ENCODE data around the gene FAM234B.

Gene FAM234B

DNA sequence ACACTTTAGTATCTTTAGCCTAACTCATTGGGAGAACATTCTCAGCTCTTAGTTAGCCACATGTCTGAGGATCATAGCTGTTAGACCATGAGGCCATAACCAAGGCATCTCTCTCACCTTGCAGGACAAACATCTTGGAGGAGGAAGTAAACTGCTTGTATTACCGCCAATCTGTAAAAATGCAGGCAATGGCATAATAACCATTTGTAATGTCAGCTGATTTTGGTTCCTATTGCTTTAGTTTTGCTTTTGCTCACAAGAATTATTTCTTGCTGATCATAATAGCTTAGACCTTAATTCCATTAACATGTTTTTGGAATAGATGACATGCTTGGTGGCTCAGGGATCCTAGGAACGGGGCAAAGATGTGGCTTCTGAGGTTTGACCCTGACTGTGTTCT lies 75.6 kb downstream of the FAM234B start:
- DNase-seq: no peak

DNA sequence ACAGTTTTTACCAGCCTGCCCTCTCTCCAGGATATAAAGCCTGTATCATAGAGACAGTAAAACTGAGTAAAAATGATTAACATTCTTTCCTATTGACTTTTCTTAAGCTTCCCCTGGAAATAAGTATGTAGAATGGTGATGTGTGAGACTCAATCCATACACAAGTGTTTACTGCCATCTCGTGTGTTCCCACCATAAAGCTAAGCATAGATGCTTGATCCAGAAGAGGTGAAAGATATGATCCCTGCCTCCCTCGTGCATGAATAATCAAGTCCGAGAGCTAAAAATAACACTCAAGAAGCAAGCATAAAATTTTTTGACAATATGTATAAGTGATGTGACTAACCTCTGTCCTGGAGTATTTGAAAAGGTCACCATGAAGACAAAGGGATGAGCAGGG lies 76.2 kb downstream of the FAM234B start:
- no peak for DNase-seq

DNA sequence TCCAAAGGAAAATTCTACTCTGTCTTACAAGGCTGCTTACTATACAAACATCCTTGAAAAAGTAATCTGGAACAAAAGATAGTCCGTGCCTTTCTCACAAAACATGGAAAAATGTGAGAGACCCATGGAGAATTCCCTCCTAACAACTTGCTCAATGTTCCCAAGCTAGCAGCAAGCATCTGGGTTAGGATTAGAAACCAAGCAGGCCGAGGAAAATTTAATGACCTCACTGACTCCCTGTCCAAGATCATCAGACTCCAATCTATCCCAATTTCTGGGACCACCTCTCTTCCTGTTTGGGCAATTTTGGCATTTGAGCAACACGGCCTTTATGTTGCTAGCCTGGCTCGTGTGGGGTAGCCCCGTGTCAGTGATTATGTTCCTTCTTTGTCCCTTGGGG lies 77.4 kb downstream of the FAM234B start:
- DNase-seq: no peak

DNA sequence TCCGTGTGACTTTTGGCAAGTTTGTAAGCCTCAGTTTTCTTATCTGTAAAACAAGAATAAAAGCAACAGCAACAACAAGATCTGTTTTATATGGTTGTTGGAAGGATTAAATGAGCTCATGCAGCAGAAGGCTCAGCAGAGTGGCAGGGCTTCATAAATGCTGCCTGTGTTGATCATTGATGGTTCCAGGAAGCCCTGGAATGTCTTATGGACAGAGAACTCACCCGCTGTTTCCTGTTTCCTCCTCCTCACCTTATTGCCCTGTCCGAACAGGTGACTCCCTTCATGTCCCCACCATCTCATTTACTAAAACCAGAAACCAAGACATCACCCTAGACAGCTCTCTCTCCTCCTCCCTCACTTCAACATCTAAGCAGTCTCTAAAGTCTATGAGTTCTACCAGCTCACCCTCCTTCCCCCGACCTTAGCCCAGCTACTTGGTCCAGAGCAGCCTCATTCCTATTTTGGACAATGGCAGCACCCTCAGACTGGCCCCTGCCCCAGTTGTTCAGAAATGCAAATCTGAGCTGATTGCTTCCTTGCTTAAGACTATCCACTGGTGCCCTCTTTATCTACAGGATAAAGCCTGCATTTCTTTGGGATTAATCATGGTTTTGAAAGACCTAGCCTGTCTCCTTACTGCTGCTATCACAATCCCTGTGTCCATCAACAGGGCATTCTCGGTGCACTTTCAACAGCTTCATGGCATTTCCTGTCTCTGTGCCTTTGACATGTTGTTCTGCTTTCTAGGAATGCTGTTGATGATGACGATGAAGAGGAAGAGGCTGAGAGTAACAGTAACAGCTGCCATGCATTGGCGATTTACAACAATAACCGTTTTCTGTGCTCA lies 80.7 kb downstream of the FAM234B start:
- DNase-seq: no peak

DNA sequence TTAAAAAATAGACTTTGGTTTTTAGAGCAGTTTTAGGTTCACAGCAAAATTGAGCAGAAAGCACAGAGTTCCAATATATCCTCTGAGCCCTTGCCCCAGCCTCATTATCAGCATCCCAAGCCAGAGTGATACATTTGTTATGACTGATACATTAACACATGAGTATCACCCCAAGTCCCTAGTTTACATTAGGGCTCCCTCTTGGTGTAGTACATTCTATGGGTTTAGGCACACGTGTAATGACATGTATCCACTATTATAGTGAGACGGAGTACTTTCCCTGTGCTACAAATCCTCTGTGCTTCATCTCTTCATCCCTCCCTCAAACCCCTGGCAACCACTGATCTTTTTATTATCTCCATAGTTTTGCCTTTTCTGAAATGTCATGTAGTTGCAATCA lies 81.8 kb downstream of the FAM234B start:
- DNase-seq: no peak

DNA sequence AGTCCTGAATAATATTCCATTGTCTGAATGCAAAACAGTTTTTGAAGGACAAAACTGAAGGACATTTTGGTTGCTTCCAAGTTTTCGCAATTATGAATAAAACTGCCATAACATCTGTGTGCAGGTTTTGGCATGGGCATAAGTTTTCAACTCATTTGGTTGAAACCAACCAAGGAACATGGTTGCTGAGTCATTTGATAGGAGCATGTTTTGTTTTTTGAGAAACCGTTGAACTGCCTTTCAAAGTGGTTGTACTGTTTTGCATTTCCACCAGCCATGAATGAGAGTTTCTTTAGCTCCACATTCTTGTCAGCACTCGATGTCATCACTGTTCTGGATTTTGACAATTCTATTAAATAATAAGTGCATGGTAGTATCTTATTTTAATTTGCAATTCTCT lies 82.3 kb downstream of the FAM234B start:
- no peak for DNase-seq

DNA sequence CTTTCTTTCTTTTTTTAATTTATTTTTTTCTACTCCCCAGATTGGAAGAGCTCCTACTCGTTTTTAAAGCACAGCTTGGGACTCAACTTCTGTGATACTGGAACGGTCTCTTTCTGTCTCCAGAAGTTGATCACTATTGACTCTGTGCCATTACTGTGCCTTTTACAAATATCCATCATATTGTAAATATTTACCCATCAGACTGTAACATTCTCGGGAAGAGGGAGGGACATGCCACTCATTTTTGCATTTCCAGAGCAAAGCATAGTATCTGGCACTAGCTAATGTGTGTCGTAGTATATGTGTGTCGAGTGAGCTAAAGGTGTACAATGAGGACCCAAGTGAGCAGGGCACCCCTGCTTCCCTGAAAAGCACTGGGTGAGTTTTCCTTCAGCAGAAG lies 83.3 kb downstream of the FAM234B start:
- no peak for DNase-seq

DNA sequence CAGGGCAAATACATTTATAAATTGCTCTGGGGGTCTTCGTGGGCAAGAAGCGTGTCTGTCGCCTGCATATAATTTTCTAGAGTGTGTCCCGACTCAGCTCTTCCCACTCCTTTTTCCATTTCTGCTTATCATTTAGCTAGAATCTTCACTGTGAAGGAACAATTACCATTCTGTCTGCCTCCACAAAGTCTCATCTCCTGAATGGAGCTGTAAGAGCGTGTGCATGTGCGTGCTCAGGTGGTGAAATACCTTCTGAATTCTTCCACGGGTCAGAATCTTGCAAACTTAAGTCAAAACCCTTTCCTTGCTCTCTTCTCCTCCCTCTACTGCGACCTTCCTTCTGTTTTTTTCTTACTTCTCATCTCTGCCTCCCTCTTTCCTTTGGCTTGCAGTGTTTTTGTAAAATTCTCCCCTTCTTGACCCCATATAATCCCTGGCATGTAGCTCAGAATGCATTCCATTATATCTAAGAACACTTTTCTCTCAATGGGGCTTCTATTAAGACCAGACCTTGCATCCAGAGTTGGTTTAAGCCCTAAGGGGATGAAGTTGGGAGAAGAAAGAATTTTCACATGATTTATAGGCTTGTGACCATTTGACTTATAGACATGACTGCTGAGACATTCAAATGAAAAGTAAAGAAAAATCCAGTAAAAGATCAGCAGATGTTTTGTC lies 84.2 kb downstream of the FAM234B start:
- DNase-seq: no peak

DNA sequence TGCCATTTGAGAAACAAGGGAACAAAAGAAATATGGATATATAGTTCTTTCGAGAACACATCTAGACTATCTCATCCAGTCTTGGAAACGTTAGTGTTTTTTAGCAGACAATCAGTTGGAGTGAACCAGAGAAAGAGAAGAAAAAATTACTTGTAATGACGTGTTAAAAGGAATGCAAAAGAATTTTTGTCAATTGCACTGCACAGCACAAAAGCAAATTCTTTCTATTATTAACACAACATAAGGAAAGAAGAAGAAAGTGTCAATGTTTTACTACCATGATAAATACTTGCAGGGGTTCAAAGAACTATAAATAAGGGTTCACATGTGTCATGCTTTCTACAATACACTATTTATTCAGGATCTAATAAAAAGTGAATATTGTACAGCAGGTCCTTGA lies 86.8 kb downstream of the FAM234B start:
- no peak for DNase-seq

Data from NCI-H446 (cell line).